HG02885 (cell line): ENCODE results near the gene LRBA.
A peak's percentile ranks its signal among the peaks of the same experiment; 100 is the strongest.
"Not testable (repeated sequence)": the region's sequence is repeated elsewhere in the genome, so short reads cannot be mapped to it uniquely, and the experiment has no call there.

Experiments used
- ATAC-seq: cut with Tn5 transposase; IDR thresholded peaks from one replicate; pipeline ENCODE4 v1.9.1; 2021; ENCODE audit warnings: mild to moderate bottlenecking; ENCODE audit not compliant: unreplicated experiment, poor library complexity

Gene LRBA

GRCh38 chr4:150976478-150977118, 38.5 kb downstream of the LRBA start:
- ATAC-seq, result peak; percentile 63

GRCh38 chr4:150974750-150975149, 40.3 kb downstream of the LRBA start:
- ATAC-seq, result peak; percentile 65

GRCh38 chr4:150974252-150974640, 40.8 kb downstream of the LRBA start:
- ATAC-seq, result peak; percentile 3

GRCh38 chr4:150973626-150974251, 41.3 kb downstream of the LRBA start:
- ATAC-seq, result no peak

- no peak for ATAC-seq
Observed at GRCh38 chr4:150972592-150972991, 42.5 kb downstream of the LRBA start.

DNA sequence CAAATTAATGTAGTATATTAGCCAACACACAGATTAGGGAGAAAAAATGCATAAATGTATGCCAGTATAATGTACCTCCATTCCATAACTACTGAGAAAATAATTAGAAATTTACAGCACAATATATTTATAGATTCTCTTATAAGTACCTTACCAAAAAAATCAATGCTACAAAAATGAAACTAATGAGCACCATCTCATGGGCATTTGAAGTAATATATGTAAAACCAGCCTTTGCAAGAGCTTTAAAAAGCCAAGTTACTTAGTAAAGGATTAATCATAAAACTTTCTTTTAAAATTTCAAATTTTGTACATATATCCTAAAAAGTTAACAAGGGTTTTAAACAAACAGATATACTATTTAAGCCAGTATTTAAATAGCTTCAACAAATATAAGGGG, 43.2 kb downstream of the LRBA start:
- ATAC-seq, result no peak

DNA sequence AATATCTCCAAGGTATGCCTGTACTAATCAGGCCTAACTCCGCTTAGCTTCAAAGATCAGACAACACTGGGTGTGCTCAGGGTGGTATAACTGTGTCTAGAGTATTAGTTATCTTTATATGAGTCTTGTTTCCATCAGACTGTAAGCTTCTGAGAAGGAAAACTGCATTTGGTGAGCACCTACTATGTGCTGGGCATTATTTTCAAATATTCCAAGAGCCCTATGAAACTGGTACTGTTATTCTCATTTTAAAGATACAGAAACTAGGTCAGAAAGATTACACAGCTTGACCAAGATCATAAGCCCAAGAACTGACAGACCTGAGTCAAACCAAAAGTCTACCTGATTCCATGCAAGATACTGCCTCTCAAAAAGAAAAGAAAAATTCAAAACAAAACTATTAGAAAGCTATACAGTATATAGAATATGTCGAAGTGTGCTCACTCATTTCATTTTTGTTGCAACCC, 44.4 kb downstream of the LRBA start:
- peak; percentile 75 for ATAC-seq

DNA sequence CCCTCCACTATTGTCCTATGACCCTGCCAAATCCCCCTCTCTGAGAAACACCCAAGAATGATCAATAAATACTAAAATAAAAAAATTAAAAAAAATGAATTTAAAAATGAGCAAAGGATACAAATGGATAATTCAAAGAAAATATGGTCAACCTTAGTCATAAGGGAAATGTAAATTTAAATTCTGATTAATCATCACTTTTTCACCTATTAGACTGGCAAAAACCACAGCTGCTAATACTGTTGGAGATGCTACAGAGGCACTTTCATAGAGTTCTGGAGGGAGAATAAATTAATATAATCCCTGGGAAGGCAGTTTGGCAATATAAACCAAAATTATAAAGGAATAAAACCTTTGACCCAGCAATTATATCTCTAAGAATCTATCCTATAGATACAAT, 50.3 kb downstream of the LRBA start:
- ATAC-seq, result no peak

GRCh38 chr4:150963602-150964345, 51.3 kb downstream of the LRBA start:
- ATAC-seq, result not testable (repeated sequence)

GRCh38 chr4:150962245-150962644, 52.8 kb downstream of the LRBA start:
- peak; percentile 85 for ATAC-seq

- ATAC-seq, result no peak
Observed at GRCh38 chr4:150961566-150961965, 53.5 kb downstream of the LRBA start.

- ATAC-seq, result peak; percentile 63
Observed at GRCh38 chr4:150960818-150961217, 54.3 kb downstream of the LRBA start.

GRCh38 chr4:150960079-150960478, 55.0 kb downstream of the LRBA start:
- ATAC-seq, result no peak

GRCh38 chr4:150957981-150958380, 57.1 kb downstream of the LRBA start:
- not testable (repeated sequence) for ATAC-seq

DNA sequence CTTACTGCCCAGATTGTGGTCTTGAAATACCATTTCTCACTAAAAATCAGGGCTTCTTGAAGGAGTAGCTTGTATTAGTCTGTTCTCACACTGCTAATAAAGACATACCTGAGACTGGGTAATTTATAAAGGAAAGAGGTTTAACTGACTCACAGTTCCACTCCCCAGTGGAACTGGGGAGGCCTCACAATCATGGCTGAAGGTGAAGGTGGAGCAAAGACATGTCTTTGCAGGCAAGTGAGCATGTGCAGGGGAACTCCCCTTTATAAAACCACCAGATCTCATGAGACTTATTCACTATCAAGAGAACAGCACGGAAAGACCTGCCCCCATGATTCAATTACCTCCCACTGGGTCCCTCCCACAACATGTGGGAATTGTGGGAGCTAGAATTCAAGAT, 58.0 kb downstream of the LRBA start:
- not testable (repeated sequence) for ATAC-seq

DNA sequence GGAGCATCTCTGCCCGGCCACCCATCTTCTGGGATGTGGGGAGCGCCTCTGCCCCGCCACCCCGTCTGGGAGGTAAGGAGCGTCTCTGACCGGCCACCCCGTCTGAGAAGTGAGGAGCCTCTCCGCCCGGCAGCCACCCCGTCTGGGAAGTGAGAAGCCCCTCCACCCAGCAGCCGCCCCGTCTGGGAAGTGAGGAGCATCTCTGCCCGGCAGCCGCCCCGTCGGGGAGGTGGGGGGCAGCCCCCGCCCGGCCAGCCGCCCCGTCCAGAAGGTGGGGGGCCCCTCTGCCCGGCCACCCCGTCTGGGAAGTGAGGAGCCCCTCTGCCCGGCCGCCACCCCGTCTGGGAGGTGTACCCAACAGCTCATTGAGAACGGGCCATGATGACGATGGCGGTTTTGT, 61.2 kb downstream of the LRBA start:
- ATAC-seq, result not testable (repeated sequence)

DNA sequence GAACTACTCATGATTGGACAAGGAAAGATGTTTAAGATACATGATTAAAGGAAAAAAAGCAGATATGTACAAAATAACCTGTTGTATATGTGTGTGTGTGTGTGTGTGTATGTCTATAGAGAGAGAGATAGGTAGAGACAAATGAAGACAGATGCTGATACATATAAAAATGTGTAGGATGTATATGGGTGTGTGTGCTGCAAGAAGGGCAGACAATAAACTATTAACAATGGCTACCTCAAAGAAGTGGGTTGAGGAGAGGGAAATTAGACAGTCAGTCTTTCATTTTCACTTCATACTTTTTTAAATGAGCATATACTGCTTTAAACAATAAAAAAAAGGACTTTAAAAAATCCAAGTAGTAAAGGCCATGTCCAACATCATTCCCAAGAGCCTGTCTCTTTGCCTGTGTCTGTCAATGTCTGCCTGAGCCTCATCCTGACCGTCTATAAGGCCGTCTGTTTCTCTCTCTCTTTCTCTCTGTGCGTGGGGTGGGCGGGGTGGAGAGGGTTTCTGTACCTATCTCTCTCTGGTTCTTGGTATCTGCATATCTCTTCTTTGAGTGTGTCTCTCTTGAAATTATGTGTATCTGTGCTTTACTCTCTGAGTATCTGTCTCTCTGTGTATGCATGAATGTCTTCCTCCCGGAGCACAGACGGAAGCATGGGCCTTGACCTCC, 62.8 kb downstream of the LRBA start:
- no peak for ATAC-seq

DNA sequence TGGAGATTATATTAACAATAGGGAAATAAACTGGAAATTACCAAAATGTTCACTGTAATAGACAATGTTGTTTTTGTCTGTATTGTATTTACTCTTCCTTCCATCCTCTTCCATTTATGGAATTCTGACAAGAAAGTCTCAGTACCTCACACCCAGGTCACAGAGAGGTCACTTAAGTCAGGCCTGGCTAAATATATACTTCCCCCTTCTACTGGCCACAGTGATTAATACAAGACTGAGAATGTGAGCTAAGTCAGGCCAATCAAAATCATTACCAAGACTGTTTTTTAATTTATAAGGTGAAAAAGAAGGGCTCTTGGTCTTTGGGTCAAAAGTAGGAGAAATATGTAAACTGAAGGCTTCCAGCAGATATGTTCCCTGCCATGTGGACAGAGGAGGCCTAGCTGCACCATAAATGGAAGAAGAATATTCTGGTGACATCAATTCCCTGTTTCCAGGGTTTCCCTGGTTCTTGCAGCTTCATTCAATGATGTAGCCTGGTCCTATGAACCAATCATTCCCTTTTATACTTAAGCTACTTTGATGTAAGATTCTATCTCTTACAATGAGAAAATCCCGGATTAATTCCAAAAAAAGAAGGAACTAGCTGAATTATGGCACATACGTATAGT, 64.3 kb downstream of the LRBA start:
- ATAC-seq, result peak; percentile 88

GRCh38 chr4:150949943-150950342, 65.1 kb downstream of the LRBA start:
- ATAC-seq, result no peak

GRCh38 chr4:150949342-150949741, 65.7 kb downstream of the LRBA start:
- ATAC-seq, result no peak
